Left lung (tissue), 14 donors: ENCODE data around the gene PPFIA4. TPM values are rescaled to one million over a fixed set of nuclear protein-coding genes. Genes with fewer than 3 reads are reported as not detected.
A peak's percentile ranks its signal among the peaks of the same experiment; 100 is the strongest.
"Not testable (repeated sequence)": the region's sequence is repeated elsewhere in the genome, so short reads cannot be mapped to it uniquely, and the experiment has no call there.

Experiments
- ATAC-seq: fragments of 200-7000 bp; cut with Tn5 transposase; one replicate; pipeline ENCODE4 v1.9.1; 2020; ENCODE audit warnings: moderate library complexity
- DNase-seq, 4 donors: peaks; one replicate each; pipeline ENCODE4 v3.0.0-alpha.2; 2013 to 2020
- H3K27ac ChIP-seq, 2 donors: fragments of 200-600 bp; sonication (generic) in 1 of 2; one replicate each; pipeline versions ENCODE4 v1.5.0 to v1.8.0; 2020 to 2021
- H3K27me3 ChIP-seq, 2 donors: fragments of 200-600 bp; sonication (generic) in 1 of 2; one replicate each; pipeline versions ENCODE4 v1.5.0 to v1.8.0; 2020 to 2021
- H3K36me3 ChIP-seq, 2 donors: fragments of 200-600 bp; sonication (generic) in 1 of 2; one replicate each; pipeline versions ENCODE4 v1.5.0 to v1.8.0; 2020 to 2021
- H3K4me1 ChIP-seq, 2 donors: fragments of 200-600 bp; one replicate each; pipeline ENCODE4 v1.8.0; 2021
- H3K4me3 ChIP-seq, 2 donors: fragments of 200-600 bp; sonication (generic) in 1 of 2; one replicate each; pipeline versions ENCODE4 v1.5.0 to v1.8.0; 2020 to 2021; ENCODE audit warnings: mild to moderate bottlenecking in 1 of 2
- H3K9me3 ChIP-seq, 2 donors: fragments of 200-600 bp; sonication (generic) in 1 of 2; one replicate each; pipeline versions ENCODE4 v1.5.0 to v1.8.0; 2020 to 2021
- CTCF ChIP-seq, 2 donors: fragments of 200-600 bp; sonication (generic) in 1 of 2; IDR thresholded peaks; one replicate each; pipeline versions ENCODE4 v1.5.0 to v1.8.0; 2021; ENCODE audit warnings: antibody characterized with exemption in 2 of 2
- intact Hi-C, 2 donors: fragments of 100-400 bp; cut with DNase I; formaldehyde crosslinking; loops; one replicate each; pipeline versions ENCODE4 v1.11.2 to v1.14.2; 2022
- long read RNA-seq, 12 donors: library from polyadenylated mRNA in 2 of 12; unstranded in 2 of 12; transcript quantifications; one replicate each; pipeline ENCODE4 v2.0.0 and lab custom pipeline, GENCODE V29; 2019 to 2026
- polyA plus RNA-seq, 6 donors: library from polyadenylated mRNA; unstranded; fragments of 120-200 nt; gene quantifications; one replicate each; pipeline ENCODE4 v1.2.1, GENCODE V29; 2013; ENCODE audit not compliant: insufficient read length in 6 of 6
- total RNA-seq, 2 donors: library from RNA; stranded (reverse); fragmentation: NEBNext Ultra II Directional; extraction: Animal tissue kit (Norgen Biotek cat#: 25700); gene quantifications; one replicate each; pipeline ENCODE4 v1.2.1, GENCODE V29; 2021
- donor health status: DM: no; HTN: yes; CAD: no.
- donor health status: DM: no; HTN: no; CAD: no.

Gene PPFIA4
- 1 to 10 TPM; 1.3 to 2.1 TPM for total RNA-seq
- 1 to 10 TPM; 2.6 to 5.1 (median 3.6) TPM for polyA plus RNA-seq
- long read RNA-seq, donor 1: 0 reads
- long read RNA-seq, donor 2: 0 reads
- long read RNA-seq, donor 3: 0 reads
- long read RNA-seq, donor 4: 0 reads
- long read RNA-seq, donor 5: 0 reads
- long read RNA-seq, donor 6: 0 reads
- long read RNA-seq, donor 7: 0 reads
- long read RNA-seq, donor 8: 0 reads
- long read RNA-seq, donor 9: 0 reads
- long read RNA-seq, donor 10: 0 reads
- long read RNA-seq, donor 11, full-length matches to known transcripts: 1 of 1 reads
- long read RNA-seq, donor 11, partial matches to known transcripts: 0 of 1 reads
- long read RNA-seq, donor 11, other reads (novel, unspliced or antisense): 0 of 1 reads
- long read RNA-seq, donor 12: 0 reads

GRCh38 chr1:203026031-203026665 lies at the start of gene PPFIA4:
TSS of gene PPFIA4 (plus strand) at chr1:203026491. CDS start at chr1:203039009, 12,518 bp downstream.
- H3K36me3 ChIP-seq: peaks cover 0 to 35% of the 10 kb centered on the region in 2 donors
- peak within 1 kb of the TSS; percentile 39 to 74 for H3K27ac ChIP-seq
- peak within 1 kb of the TSS; percentile 48 to 50 for H3K4me3 ChIP-seq
- no peak for TF ChIP-seq CTCF (IDR thresholded peaks at IDR 0.05)
- intact Hi-C loops: no loop called here
- peak; percentile 81 to 97 (median 90) for DNase-seq
- peaks cover 0 to 13% of the 10 kb centered on the region in 2 donors for H3K4me1 ChIP-seq
- H3K27me3 ChIP-seq: peaks cover 4 to 20% of the 10 kb centered on the region in 2 donors
- H3K9me3 ChIP-seq: no peaks in the 10 kb centered on the region
- ATAC-seq: peak; percentile 97

- H3K27ac ChIP-seq: no peak overlapping the region
- no peak for ATAC-seq
- H3K36me3 ChIP-seq: no peaks in the 10 kb centered on the region
- no peaks in the 10 kb centered on the region for H3K27me3 ChIP-seq
- no peaks in the 10 kb centered on the region for H3K9me3 ChIP-seq
- no peak overlapping the region for H3K4me3 ChIP-seq
- intact Hi-C loops: no loop called here
- H3K4me1 ChIP-seq: peaks cover 0 to 11% of the 10 kb centered on the region in 2 donors
- no peak for TF ChIP-seq CTCF (IDR thresholded peaks at IDR 0.05)
- DNase-seq: no peak
These were observed 49.7 kb upstream of the PPFIA4 start for GRCh38 chr1:202976633-202977032.

GRCh38 chr1:202979459-202979858 lies 46.8 kb upstream of the PPFIA4 start:
- H3K36me3 ChIP-seq: no peaks in the 10 kb centered on the region
- H3K9me3 ChIP-seq: no peaks in the 10 kb centered on the region
- ATAC-seq: no peak
- H3K27ac ChIP-seq: no peak overlapping the region
- DNase-seq: no peak
- intact Hi-C loops: no loop called here
- no peak overlapping the region for H3K4me3 ChIP-seq
- H3K27me3 ChIP-seq: no peaks in the 10 kb centered on the region
- no peak for TF ChIP-seq CTCF (IDR thresholded peaks at IDR 0.05)
- H3K4me1 ChIP-seq: peaks cover 0 to 21% of the 10 kb centered on the region in 2 donors

- H3K36me3 ChIP-seq: no peaks in the 10 kb centered on the region
- no peaks in the 10 kb centered on the region for H3K9me3 ChIP-seq
- no peak for ATAC-seq
- H3K27me3 ChIP-seq: no peaks in the 10 kb centered on the region
- H3K4me3 ChIP-seq: no peak overlapping the region
- no peak for DNase-seq
- intact Hi-C loops: no loop called here
- TF ChIP-seq CTCF (IDR thresholded peaks at IDR 0.05): no peak
- H3K27ac ChIP-seq: no peak overlapping the region
- H3K4me1 ChIP-seq: peaks cover 0 to 12% of the 10 kb centered on the region in 2 donors
These were observed 44.4 kb upstream of the PPFIA4 start for GRCh38 chr1:202981939-202982338.

DNA sequence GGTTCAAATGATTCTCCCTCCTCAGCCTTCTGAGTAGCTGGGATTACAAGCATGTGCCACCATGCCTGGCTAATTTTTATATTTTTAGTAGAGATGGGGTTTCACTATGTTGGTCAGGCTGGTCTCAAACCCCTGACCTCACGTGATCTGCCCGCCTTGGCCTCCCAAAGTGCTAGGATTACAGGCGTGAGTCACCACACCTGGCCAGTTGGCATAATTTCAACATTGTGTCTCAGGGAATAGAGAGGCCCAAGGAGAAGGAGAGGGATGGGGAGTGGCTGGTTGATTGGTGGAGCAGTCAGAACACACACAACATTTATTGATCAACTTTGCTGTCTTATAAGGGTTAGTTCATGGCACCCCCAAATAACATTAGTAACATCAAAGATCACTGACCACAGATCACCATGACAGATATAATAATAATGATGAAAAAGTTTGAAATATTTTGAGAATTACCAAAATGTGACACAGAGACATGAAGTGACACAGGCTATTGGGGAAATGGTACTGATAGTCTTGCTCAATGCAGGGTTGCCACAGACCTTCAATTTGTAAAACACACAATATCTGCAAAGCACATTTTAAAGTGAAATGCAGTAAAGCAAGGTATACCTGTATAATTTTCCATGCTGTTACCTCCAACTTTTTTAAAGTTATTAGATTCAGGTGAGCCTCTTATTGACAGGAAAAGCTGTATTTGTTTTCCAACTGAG lies 43.4 kb upstream of the PPFIA4 start:
- Histone ChIP-seq H3K27me3 (no peaks in the 10 kb centered on the region), H3K27ac (no peak overlapping the region), H3K9me3 (no peaks in the 10 kb centered on the region), H3K4me3 (no peak overlapping the region), H3K4me1 (peaks cover 0 to 11% of the 10 kb centered on the region in 2 donors), H3K36me3 (no peaks in the 10 kb centered on the region)
- intact Hi-C loops: no loop called here
- ATAC-seq (no peak), DNase-seq (no peak)
- TF ChIP-seq CTCF (IDR thresholded peaks at IDR 0.05): no peak

- H3K27ac ChIP-seq, H3K9me3 ChIP-seq, H3K4me3 ChIP-seq, H3K27me3 ChIP-seq, ATAC-seq, intact Hi-C loops, H3K36me3 ChIP-seq, DNase-seq: not testable (repeated sequence)
- H3K4me1 ChIP-seq: peaks cover 0 to 16% of the 10 kb centered on the region in 2 donors
These were observed 40.2 kb upstream of the PPFIA4 start for GRCh38 chr1:202986120-202986519.
